ENCODE results near the gene ACTR8. TPM values are rescaled to one million over a fixed set of nuclear protein-coding genes. Genes with fewer than 3 reads are reported as not detected.

Gene ACTR8
- total RNA-seq, 4 donors from 2014 or later: 14.0 to 40.0 (median 27.2) TPM

GRCh38 chr3:53835257-53835656 is 46.7 kb downstream of the ACTR8 start:
- no peak for TF ChIP-seq EP300 (IDR thresholded peaks at IDR 0.05)
- TF ChIP-seq, protein P1, sequence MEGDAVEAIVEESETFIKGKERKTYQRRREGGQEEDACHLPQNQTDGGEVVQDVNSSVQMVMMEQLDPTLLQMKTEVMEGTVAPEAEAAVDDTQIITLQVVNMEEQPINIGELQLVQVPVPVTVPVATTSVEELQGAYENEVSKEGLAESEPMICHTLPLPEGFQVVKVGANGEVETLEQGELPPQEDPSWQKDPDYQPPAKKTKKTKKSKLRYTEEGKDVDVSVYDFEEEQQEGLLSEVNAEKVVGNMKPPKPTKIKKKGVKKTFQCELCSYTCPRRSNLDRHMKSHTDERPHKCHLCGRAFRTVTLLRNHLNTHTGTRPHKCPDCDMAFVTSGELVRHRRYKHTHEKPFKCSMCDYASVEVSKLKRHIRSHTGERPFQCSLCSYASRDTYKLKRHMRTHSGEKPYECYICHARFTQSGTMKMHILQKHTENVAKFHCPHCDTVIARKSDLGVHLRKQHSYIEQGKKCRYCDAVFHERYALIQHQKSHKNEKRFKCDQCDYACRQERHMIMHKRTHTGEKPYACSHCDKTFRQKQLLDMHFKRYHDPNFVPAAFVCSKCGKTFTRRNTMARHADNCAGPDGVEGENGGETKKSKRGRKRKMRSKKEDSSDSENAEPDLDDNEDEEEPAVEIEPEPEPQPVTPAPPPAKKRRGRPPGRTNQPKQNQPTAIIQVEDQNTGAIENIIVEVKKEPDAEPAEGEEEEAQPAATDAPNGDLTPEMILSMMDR (IDR thresholded peaks at IDR 0.05): no peak
- no peak for TF ChIP-seq POLR2A (IDR thresholded peaks at IDR 0.05)
- Histone ChIP-seq H3K36me3 (peaks cover 0 to 5% (median 0%) of the 10 kb centered on the region in 3 donors), H3K9me3 (no peaks in the 10 kb centered on the region), H3K27ac (no peak overlapping the region), H3K4me1 (no peaks in the 10 kb centered on the region), H3K4me3 (no peak overlapping the region), H3K27me3 (no peaks in the 10 kb centered on the region)
- 89 to 100% methylated on average over 1 of the region's 1 CpG for WGBS, 2 donors
- DNase-seq (ENCODE audit: low spot score in 2 of 2): no peak

DNA sequence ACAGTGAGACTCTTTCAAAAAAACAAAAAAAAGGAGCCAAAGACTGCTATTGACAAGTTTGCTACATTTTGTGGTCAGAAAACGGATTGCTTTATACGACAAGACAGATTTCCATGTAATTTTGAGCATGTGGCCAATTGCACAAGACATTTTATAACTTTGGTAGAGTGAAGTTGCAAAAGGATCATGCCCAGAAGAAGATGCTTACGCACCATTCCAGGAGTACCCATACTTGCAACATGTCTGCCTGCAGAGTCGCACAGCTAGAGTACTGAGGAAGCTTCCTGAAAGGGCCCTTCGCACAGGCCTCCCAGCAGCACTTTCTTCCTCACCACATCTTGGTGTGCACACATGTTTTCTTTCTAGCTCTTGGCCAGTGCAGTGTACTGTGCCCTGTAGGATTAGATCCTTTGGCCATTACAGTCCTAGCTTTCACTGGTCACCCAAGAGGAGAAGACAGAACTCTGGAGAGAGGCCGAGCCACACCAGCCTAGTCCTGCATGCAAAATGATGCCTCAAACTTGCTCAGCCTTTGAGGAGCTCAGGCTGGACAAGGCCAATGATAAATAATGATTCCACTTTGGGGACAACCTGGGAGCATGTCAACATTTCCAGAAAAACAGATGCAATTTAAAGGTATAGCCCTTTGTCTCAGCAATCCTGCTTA is 47.4 kb downstream of the ACTR8 start:
- peaks cover 0 to 5% (median 0%) of the 10 kb centered on the region in 3 donors for H3K36me3 ChIP-seq
- H3K27me3 ChIP-seq: no peaks in the 10 kb centered on the region
- WGBS, 2 donors: 87 to 95% methylated on average over 6 of the region's 6 CpGs
- H3K4me1 ChIP-seq: no peaks in the 10 kb centered on the region
- no peak overlapping the region for H3K27ac ChIP-seq
- no peak for TF ChIP-seq EP300 (IDR thresholded peaks at IDR 0.05)
- no peak for TF ChIP-seq POLR2A (IDR thresholded peaks at IDR 0.05)
- TF ChIP-seq, protein P1 (IDR thresholded peaks at IDR 0.05): no peak
- no peaks in the 10 kb centered on the region for H3K9me3 ChIP-seq
- no peak overlapping the region for H3K4me3 ChIP-seq
- no peak for DNase-seq (ENCODE audit: low spot score in 2 of 2)

GRCh38 chr3:53833700-53834099 is 48.3 kb downstream of the ACTR8 start:
- WGBS, 2 donors: 83 to 96% methylated on average over 5 of the region's 5 CpGs
- TF ChIP-seq POLR2A (IDR thresholded peaks at IDR 0.05): no peak
- TF ChIP-seq EP300 (IDR thresholded peaks at IDR 0.05): no peak
- TF ChIP-seq, protein P1 (IDR thresholded peaks at IDR 0.05): no peak
- Histone ChIP-seq H3K9me3 (no peaks in the 10 kb centered on the region), H3K36me3 (peaks cover 0 to under 1% (median 0%) of the 10 kb centered on the region in 3 donors), H3K27ac (no peak overlapping the region), H3K27me3 (no peaks in the 10 kb centered on the region), H3K4me3 (no peak overlapping the region), H3K4me1 (no peaks in the 10 kb centered on the region)
- no peak for DNase-seq (ENCODE audit: low spot score in 2 of 2)

- H3K9me3 ChIP-seq: no peaks in the 10 kb centered on the region
- no peak overlapping the region for H3K27ac ChIP-seq
- no peak for DNase-seq (ENCODE audit: low spot score in 2 of 2)
- no peaks in the 10 kb centered on the region for H3K4me1 ChIP-seq
- H3K4me3 ChIP-seq: no peak overlapping the region
- WGBS, 2 donors: 82 to 83% methylated on average over 9 of the region's 9 CpGs
- TF ChIP-seq, protein P1 (IDR thresholded peaks at IDR 0.05): no peak
- TF ChIP-seq POLR2A (IDR thresholded peaks at IDR 0.05) (no peak), EP300 (IDR thresholded peaks at IDR 0.05) (no peak)
- H3K27me3 ChIP-seq: no peaks in the 10 kb centered on the region
- no peaks in the 10 kb centered on the region for H3K36me3 ChIP-seq
Observed at GRCh38 chr3:53833053-53833645, 48.8 kb downstream of the ACTR8 start.

- no peak overlapping the region for H3K4me3 ChIP-seq
- H3K9me3 ChIP-seq: no peaks in the 10 kb centered on the region
- no peaks in the 10 kb centered on the region for H3K27me3 ChIP-seq
- H3K36me3 ChIP-seq: no peaks in the 10 kb centered on the region
- no peak for DNase-seq (ENCODE audit: low spot score in 2 of 2)
- H3K27ac ChIP-seq: no peak overlapping the region
- TF ChIP-seq POLR2A (IDR thresholded peaks at IDR 0.05) (no peak), EP300 (IDR thresholded peaks at IDR 0.05) (no peak)
- TF ChIP-seq, protein P1 (IDR thresholded peaks at IDR 0.05): no peak
- WGBS, 2 donors: 87 to 90% methylated on average over 6 of the region's 6 CpGs
- no peaks in the 10 kb centered on the region for H3K4me1 ChIP-seq
Observed at GRCh38 chr3:53830944-53831343, 51.0 kb downstream of the ACTR8 start.
